GM12864 (cell line): Measurements from ENCODE around the gene RAB7A.

ENCODE experiments used
- DNase-seq: peaks from one replicate; pipeline ENCODE4 v3.0.0-alpha.2; 2011; ENCODE audit warnings: low read depth
- H3K4me3 ChIP-seq: 2 replicates; pipeline ENCODE4 v1.5.1; 2011; ENCODE audit warnings: mild to moderate bottlenecking, low read depth, low read length, control low read depth
- CTCF ChIP-seq: IDR thresholded peaks from 2 replicates; pipeline ENCODE4 v1.5.1; 2011; ENCODE audit warnings: low read depth, mild to moderate bottlenecking, moderate library complexity, low read length, control low read depth, inconsistent platforms; ENCODE audit errors: missing control alignments

RAB7A gene

GRCh38 chr3:128815318-128816064, 89.5 kb downstream of the RAB7A start:
- TF ChIP-seq CTCF: no peak
- H3K4me3 ChIP-seq: no peak overlapping the region
- no peak for DNase-seq

DNA sequence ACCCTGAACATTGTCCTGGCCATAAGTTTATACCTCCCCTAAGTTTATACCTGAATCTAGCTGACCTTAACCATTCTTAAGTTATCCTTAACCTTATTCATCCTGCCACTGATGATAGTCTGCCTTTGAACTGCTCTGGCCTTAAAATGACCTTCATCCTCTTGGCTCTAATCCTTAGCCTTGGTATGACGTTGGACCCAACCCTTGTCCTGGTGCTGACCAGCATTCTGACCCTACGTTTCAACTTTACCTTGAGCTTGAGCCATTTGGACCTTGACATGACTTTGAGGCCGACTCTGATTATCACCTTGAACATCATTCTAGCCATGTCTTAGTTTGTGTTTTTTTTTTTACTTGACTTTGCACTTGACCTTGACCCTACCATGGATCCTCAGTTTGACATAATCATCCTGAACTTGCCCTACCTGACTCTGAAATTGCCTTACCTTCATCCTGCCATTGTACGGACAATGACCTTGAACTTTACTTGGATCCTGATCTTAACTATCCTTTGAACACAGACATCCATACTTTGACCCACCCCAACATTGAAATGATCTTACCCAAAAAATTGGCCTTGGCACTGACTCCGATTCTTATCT, 92.3 kb downstream of the RAB7A start:
- no peak for TF ChIP-seq CTCF
- H3K4me3 ChIP-seq: no peak overlapping the region
- DNase-seq: no peak

DNA sequence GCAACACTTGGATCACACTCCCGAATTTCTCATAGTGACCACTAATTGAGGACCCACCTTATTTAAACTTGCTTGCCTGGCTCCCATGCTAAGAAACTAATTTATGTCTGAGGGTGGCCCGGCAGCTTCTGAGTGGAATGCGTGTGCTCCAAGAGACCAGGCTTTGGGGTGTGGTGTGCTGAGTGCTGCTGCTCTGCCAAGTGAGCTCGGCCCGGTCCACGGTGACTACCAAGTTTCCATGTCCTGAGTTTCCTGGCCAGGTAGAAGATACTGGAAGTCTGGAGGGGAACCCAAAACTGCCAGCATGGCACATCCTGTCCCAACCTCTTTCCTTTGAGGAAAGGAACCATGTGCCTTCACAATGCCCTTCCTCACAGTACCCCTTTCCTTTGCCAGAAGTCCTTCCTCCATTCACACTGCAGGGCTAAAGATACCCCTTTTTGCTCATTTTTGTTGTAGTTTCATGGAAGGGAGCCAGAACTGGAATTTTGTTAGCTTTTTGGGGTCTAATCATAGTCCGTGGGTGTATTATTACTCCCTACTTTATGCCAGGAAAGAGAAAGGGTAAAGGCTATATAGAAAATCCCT, 94.4 kb downstream of the RAB7A start:
- no peak for TF ChIP-seq CTCF
- no peak overlapping the region for H3K4me3 ChIP-seq

GRCh38 chr3:128823008-128823407, 97.0 kb downstream of the RAB7A start:
- TF ChIP-seq CTCF: no peak
- no peak for DNase-seq
- no peak overlapping the region for H3K4me3 ChIP-seq

More for the DNA sequence above, 94.4 kb downstream of the RAB7A start:
- no peak for DNase-seq

GRCh38 chr3:128823631-128824030, 97.6 kb downstream of the RAB7A start:
- no peak for TF ChIP-seq CTCF
- DNase-seq: no peak

GRCh38 chr3:128824132-128824850, 98.3 kb downstream of the RAB7A start:
- no peak for DNase-seq
- H3K4me3 ChIP-seq: no peak overlapping the region
- no peak for TF ChIP-seq CTCF

More at GRCh38 chr3:128823631-128824030, 97.6 kb downstream of the RAB7A start:
- H3K4me3 ChIP-seq: no peak overlapping the region
